Spleen (tissue), 11 donors: Measurements from ENCODE around the gene PLCH2. TPM values are rescaled to one million over a fixed set of nuclear protein-coding genes. Genes with fewer than 3 reads are reported as not detected.

Experiments
- DNase-seq: peaks from one replicate; pipeline ENCODE4 v3.0.0-alpha.2; 2020
- H3K27ac ChIP-seq, 8 donors: fragments of 200-600 bp; sonication (generic) in 7 of 8; 1 replicate in 4 of 8; 2 replicates in 4 of 8; pipeline versions ENCODE4 v1.5.0 to v1.8.0; 2016 to 2021; ENCODE audit warnings: inconsistent platforms in 4 of 8, mild to moderate bottlenecking in 4 of 8, moderate library complexity in 1 of 8
- H3K27me3 ChIP-seq, 7 donors: fragments of 200-600 bp; sonication (generic) in 6 of 7; replicated peaks in 1 of 7; 1 replicate in 4 of 7; 2 replicates in 3 of 7; pipeline versions ENCODE4 v1.5.0 to v1.8.0; 2016 to 2021; ENCODE audit warnings: inconsistent platforms in 3 of 7, mild to moderate bottlenecking in 1 of 7
- H3K36me3 ChIP-seq, 6 donors: fragments of 200-600 bp; sonication (generic) in 5 of 6; 1 replicate in 4 of 6; 2 replicates in 2 of 6; pipeline versions ENCODE4 v1.5.0 to v1.8.0; 2016 to 2021; ENCODE audit warnings: inconsistent platforms in 2 of 6
- H3K4me1 ChIP-seq, 6 donors: fragments of 200-600 bp; sonication (generic) in 5 of 6; 1 replicate in 3 of 6; 2 replicates in 3 of 6; pipeline versions ENCODE4 v1.5.0 to v1.8.0; 2016 to 2021; ENCODE audit warnings: inconsistent platforms in 3 of 6
- H3K4me3 ChIP-seq, 8 donors: fragments of 200-600 bp; sonication (generic) in 7 of 8; 1 replicate in 4 of 8; 2 replicates in 4 of 8; pipeline versions ENCODE4 v1.5.0 to v1.8.0; 2016 to 2021; ENCODE audit warnings: inconsistent platforms in 4 of 8, mild to moderate bottlenecking in 4 of 8, moderate library complexity in 2 of 8
- H3K9me3 ChIP-seq, 8 donors: fragments of 200-600 bp; sonication (generic) in 7 of 8; 1 replicate in 4 of 8; 2 replicates in 4 of 8; pipeline versions ENCODE4 v1.5.0 to v1.8.0; 2016 to 2021; ENCODE audit warnings: inconsistent platforms in 4 of 8
- POLR2A ChIP-seq, 3 donors: fragments of 450-650 bp; IDR thresholded peaks; one replicate each; pipeline ENCODE4 v1.5.1; 2017; ENCODE audit warnings: antibody characterized with exemption in 3 of 3, mild to moderate bottlenecking in 1 of 3
- POLR2AphosphoS5 ChIP-seq, 3 donors: sonication (generic); formaldehyde crosslinking; IDR thresholded peaks; one replicate each; pipeline ENCODE4 v1.5.1; 2017; ENCODE audit warnings: antibody characterized with exemption in 3 of 3
- WGBS, 5 donors: extraction: QIAGEN DNeasy Blood & Tissue Kit in 3 of 5; methylation state at CpG; one replicate each; pipeline versions ENCODE4 v1.1.5 to v1.1.7; 2013 to 2018; 5-methylcytosine and 5-hydroxymethylcytosine counted together
- intact Hi-C: fragments of 100-400 bp; cut with DNase I; formaldehyde crosslinking; loops from one replicate; pipeline ENCODE4 v1.15.0; 2023; ENCODE audit warnings: low total_unique reads
- polyA plus RNA-seq, 3 donors: library from polyadenylated mRNA; stranded (reverse); fragments of 200-250 nt; gene quantifications; one replicate each; pipeline ENCODE4 v1.2.1, GENCODE V29; 2013
- total RNA-seq, 7 donors: library from RNA; depleted of rRNA in 3 of 7; stranded (reverse); fragments of >200 nt in 3 of 7; fragmentation: NEBNext Ultra II Directional in 4 of 7; extraction: Animal tissue kit (Norgen Biotek cat#: 25700) in 4 of 7; gene quantifications; one replicate each; pipeline versions ENCODE4 v1.1.0 to v1.2.1, GENCODE V29; 2016 to 2021
- TF ChIP-seq, protein P1 (sequence below), 11 experiments: fragments of 200-600 bp in 7 of 11; fragments of 450-650 bp in 4 of 11; sonication (generic) in 4 of 11; IDR thresholded peaks in 8 of 11; conservative IDR thresholded peaks in 3 of 11; 1 replicate in 7 of 11; 2 replicates in 4 of 11; pipeline versions ENCODE4 v1.4.0 to v1.8.0; 2016 to 2021; ENCODE audit warnings: antibody characterized with exemption in 11 of 11, inconsistent platforms in 4 of 11, mild to moderate bottlenecking in 1 of 11
- donor health status: healthy with polysubstance abuse.
- donor health status: DM: no; HTN: no; CAD: no; lungs with moderate emphysema.
- donor health status: DM: no; HTN: no; CAD: no.
- donor health status: Bipolar disorder and iron deficiency.
- donor health status: healthy.
- donor health status: DM: no; HTN: no; CAD: no.
- donor health status: DM: yes; HTN: yes; CAD: no.

Gene PLCH2
- total and polyA plus RNA-seq, 10 donors = 2.2 to 21.0 (median 8.9) TPM

DNA sequence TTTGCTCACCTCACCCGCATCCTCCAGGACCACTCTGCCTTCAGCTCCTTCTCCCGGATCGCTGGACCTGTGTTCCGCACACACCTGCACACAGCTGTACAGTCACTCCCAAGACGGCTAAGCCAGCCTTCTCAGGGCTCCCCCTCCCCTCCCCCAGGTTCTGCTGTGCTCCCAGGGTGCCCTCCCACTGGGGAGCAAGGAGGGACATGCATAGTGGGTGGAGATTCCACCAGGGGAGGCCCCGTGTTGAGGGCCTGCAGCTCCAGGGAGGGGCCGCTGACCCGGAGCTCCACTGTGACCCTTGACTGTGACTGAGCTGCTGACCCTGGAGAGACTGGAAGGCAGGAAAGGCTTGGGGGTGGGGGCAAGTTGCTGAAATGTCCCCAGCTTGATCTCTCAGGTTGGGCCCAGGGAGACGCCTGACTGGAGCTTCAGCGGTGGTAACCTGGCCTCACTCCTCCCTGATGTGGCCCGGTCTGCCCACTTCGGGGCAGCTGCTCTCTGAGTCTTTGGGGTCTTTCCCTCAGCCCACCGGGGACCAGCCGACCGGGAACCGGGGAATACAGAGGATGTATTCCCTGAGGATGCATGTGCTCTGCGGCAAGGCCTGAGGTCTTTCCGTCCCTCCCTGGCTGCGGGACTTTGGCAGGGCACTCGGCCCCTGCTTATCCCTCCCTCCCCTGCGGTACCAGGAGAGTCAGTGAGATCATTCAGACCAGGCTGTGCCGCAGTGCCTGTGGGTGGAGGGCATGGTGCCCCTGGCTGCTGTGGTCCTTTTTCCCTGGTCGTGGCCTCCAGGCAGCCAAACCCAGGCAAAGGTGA lies 28.6 kb upstream of the PLCH2 start:
- 54 to 78% (median 71%) methylated on average over 10 to 23 of the region's 23 CpGs for WGBS, 5 donors
- H3K4me3 ChIP-seq = no peak overlapping the region
- intact Hi-C loops = no loop called here
- no peaks in the 10 kb centered on the region for H3K9me3 ChIP-seq
- H3K27me3 ChIP-seq = peaks cover 0 to 62% (median 28%) of the 10 kb centered on the region in 7 donors
- no peak for DNase-seq
- no peaks in the 10 kb centered on the region for H3K36me3 ChIP-seq
- TF ChIP-seq POLR2A (IDR thresholded peaks at IDR 0.05) (no peak), POLR2AphosphoS5 (IDR thresholded peaks at IDR 0.05) (no peak)
- TF ChIP-seq, protein P1, sequence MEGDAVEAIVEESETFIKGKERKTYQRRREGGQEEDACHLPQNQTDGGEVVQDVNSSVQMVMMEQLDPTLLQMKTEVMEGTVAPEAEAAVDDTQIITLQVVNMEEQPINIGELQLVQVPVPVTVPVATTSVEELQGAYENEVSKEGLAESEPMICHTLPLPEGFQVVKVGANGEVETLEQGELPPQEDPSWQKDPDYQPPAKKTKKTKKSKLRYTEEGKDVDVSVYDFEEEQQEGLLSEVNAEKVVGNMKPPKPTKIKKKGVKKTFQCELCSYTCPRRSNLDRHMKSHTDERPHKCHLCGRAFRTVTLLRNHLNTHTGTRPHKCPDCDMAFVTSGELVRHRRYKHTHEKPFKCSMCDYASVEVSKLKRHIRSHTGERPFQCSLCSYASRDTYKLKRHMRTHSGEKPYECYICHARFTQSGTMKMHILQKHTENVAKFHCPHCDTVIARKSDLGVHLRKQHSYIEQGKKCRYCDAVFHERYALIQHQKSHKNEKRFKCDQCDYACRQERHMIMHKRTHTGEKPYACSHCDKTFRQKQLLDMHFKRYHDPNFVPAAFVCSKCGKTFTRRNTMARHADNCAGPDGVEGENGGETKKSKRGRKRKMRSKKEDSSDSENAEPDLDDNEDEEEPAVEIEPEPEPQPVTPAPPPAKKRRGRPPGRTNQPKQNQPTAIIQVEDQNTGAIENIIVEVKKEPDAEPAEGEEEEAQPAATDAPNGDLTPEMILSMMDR (IDR thresholded peaks at IDR 0.05 in 8 of 11, conservative IDR thresholded peaks at IDR 0.05 in 3 of 11) = no peak
- H3K4me1 ChIP-seq = peaks cover 0 to 33% (median 14%) of the 10 kb centered on the region in 6 donors
- H3K27ac ChIP-seq = no peak overlapping the region

DNA sequence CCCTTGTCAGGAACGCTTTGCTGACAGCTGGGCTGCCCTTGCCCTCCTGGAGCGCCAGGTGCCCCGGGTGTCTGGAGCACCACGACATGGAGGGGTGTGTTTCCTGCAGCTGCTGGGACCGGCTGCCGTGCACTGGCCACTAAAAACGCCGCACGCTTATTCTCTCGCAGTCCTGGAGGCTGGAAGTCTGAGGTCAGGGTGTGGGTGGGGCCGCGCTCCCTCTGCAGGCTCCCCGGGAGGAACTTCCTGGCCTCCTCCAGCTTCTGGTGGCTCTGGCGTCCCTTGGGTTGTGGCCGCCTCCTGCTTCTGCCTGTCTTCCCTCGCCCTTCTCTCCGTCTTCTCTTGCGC lies 28.0 kb upstream of the PLCH2 start:
- DNase-seq = no peak
- WGBS, 5 donors = 39 to 55% (median 49%) methylated on average over 9 to 18 of the region's 18 CpGs

DNA sequence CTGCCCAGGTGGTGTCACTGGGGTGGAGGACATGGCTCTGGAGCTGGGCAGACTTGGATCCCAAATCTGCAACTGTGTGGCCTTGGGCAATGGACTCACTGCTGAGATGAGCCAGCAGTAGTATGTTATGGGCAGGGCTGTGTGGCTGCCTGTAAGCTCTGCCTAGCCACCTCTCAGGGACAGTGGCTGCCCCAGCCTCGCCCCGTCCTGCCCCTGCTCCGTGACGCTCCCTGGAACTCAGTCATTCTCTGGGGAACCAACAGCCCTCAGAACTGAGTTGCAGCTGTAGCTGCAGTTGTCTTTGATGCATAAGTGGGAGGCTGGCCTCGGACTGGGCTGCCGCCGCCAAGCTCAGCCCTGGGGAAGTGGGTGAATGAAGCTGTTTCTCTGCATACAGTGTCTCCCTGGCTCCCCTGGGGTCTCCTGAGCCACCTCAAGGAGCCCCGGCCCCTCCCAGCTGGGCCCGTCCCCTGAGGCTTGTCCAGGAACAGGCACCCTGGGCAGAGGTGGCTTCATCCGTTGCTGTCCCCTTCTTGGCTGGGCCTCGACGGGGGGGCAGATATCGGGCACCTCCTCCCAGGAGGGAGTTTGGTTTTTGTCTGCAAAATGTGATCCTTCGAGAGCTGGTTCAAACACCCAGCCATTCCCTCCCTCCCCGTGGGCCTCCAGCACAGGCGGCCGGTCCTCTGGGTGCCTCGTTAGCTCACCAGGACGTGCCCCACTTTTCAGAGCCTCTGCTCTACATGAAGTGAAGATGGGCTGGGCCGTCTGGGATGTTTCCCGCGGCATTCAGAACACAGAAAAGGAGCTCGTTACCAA lies 26.2 kb upstream of the PLCH2 start:
- H3K36me3 ChIP-seq = no peaks in the 10 kb centered on the region
- 68 to 87% (median 79%) methylated on average over 16 to 23 of the region's 23 CpGs for WGBS, 5 donors
- H3K4me3 ChIP-seq = no peak overlapping the region
- no peak overlapping the region for H3K27ac ChIP-seq
- DNase-seq = no peak
- TF ChIP-seq POLR2A (IDR thresholded peaks at IDR 0.05) (no peak), POLR2AphosphoS5 (IDR thresholded peaks at IDR 0.05) (no peak)
- TF ChIP-seq, protein P1 (IDR thresholded peaks at IDR 0.05 in 8 of 11, conservative IDR thresholded peaks at IDR 0.05 in 3 of 11) = no peak
- intact Hi-C loops = no loop called here
- peaks cover 0 to 58% (median 5%) of the 10 kb centered on the region in 7 donors for H3K27me3 ChIP-seq
- H3K9me3 ChIP-seq = no peaks in the 10 kb centered on the region
- peaks cover 0 to 16% (median 6%) of the 10 kb centered on the region in 6 donors for H3K4me1 ChIP-seq

More for the DNA sequence above, 28.0 kb upstream of the PLCH2 start:
- H3K27ac ChIP-seq = no peak overlapping the region
- TF ChIP-seq, protein P1 (IDR thresholded peaks at IDR 0.05 in 8 of 11, conservative IDR thresholded peaks at IDR 0.05 in 3 of 11) = no peak
- TF ChIP-seq POLR2AphosphoS5 (IDR thresholded peaks at IDR 0.05) = peak in 1 of 3 donors; percentile 26
- H3K36me3 ChIP-seq = no peaks in the 10 kb centered on the region
- H3K27me3 ChIP-seq = peaks cover 0 to 58% (median 22%) of the 10 kb centered on the region in 7 donors
- H3K4me1 ChIP-seq = peaks cover 0 to 28% (median 12%) of the 10 kb centered on the region in 6 donors
- H3K4me3 ChIP-seq = no peak overlapping the region
- intact Hi-C loops = no loop called here
- no peaks in the 10 kb centered on the region for H3K9me3 ChIP-seq

DNA sequence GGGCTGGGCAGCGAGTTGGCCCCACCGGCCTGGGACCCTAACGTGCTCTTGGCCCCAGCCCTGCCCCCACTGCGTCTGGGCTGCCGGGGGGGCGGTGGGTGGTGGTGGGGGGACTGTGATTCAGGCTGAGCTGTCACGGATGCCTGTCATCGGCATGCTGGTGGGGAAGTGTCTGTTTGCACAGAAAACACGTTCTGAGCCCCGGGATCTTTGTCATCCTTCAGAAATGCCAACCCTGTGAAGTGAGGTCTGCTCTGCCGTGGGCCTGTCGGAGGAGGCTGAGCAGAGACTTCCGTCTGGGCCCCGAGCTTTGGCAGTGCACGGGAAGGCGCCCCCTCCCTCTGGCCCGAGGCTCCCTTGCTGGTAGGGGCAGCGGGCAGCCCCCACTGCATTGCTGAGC lies 24.3 kb upstream of the PLCH2 start:
- Histone ChIP-seq H3K4me3 (no peak overlapping the region), H3K27ac (no peak overlapping the region), H3K27me3 (peaks cover 0 to 61% (median 5%) of the 10 kb centered on the region in 7 donors), H3K36me3 (no peaks in the 10 kb centered on the region), H3K9me3 (no peaks in the 10 kb centered on the region), H3K4me1 (peaks cover 0 to 16% (median 6%) of the 10 kb centered on the region in 6 donors)
- DNase-seq = no peak
- no peak for TF ChIP-seq POLR2A (IDR thresholded peaks at IDR 0.05)
- TF ChIP-seq, protein P1 (IDR thresholded peaks at IDR 0.05 in 8 of 11, conservative IDR thresholded peaks at IDR 0.05 in 3 of 11) = no peak
- 25 to 46% (median 37%) methylated on average over 16 to 18 of the region's 18 CpGs for WGBS, 5 donors
- intact Hi-C loops = no loop called here
